Progenitor cell of endocrine pancreas (in vitro differentiated cells): ENCODE measurements around the gene CACHD1. TPM values are rescaled to one million over a fixed set of nuclear protein-coding genes. Genes with fewer than 3 reads are reported as not detected.

Source experiments
- DNase-seq: peaks from one replicate; pipeline ENCODE4 v3.0.0; 2021; ENCODE audit warnings: low spot score; ENCODE audit not compliant: unreplicated experiment
- H3K27ac Mint-ChIP-seq: 2 replicates; pipeline ENCODE4 v1.8.0; 2021; ENCODE audit warnings: mild to moderate bottlenecking, moderate library complexity, mixed read lengths
- H3K27me3 Mint-ChIP-seq: 2 replicates; pipeline ENCODE4 v1.8.0; 2021; ENCODE audit warnings: mixed read lengths
- H3K36me3 Mint-ChIP-seq: 2 replicates; pipeline ENCODE4 v1.8.0; 2022; ENCODE audit warnings: mixed read lengths; ENCODE audit not compliant: insufficient read depth
- H3K4me1 Mint-ChIP-seq: 2 replicates; pipeline ENCODE4 v1.8.0; 2021; ENCODE audit warnings: low read depth, mixed read lengths
- H3K4me3 Mint-ChIP-seq: 2 replicates; pipeline ENCODE4 v1.8.0; 2021; ENCODE audit warnings: low read depth, mild to moderate bottlenecking, moderate library complexity, mixed read lengths
- H3K9me3 Mint-ChIP-seq: 2 replicates; pipeline ENCODE4 v1.8.0; 2021; ENCODE audit warnings: low read depth, mixed read lengths
- CTCF ChIP-seq: fragments of 200-600 bp; sonication (generic); IDR thresholded peaks from one replicate; pipeline ENCODE4 v1.5.0; 2021; ENCODE audit warnings: antibody characterized with exemption, mild to moderate bottlenecking; ENCODE audit not compliant: unreplicated experiment
- total RNA-seq: library from RNA; stranded (reverse); gene quantifications from 2 replicates; pipeline ENCODE4 v1.2.1, GENCODE V29; 2021

The CACHD1 gene
- total RNA-seq, 1 donor from 2014 or later: 36.0 TPM

DNA sequence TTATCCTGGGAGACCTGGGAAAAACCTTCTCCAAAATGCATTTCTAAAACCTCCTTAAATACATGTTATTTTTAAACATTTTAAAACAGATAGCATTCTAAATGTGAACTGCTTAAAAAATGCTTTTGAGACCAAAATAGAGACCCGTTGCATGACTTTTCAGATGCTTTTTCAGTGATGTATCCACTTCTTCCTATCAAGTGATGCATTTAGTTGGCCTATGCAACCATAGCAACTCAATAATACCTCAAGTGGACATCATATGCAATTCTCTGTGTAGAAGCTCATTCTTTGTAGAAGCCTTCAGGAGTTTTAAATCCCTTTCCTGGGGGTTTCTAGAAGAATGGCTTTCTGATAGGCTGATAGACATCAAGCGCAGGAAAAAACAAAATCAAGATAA is 180.5 kb downstream of the CACHD1 start:
- TF ChIP-seq CTCF: no peak
- H3K9me3 Mint-ChIP-seq: no peaks in the 10 kb centered on the region
- H3K4me3 Mint-ChIP-seq: no peak overlapping the region
- no peaks in the 10 kb centered on the region for H3K27me3 Mint-ChIP-seq
- DNase-seq: no peak
- no peak overlapping the region for H3K27ac Mint-ChIP-seq
- H3K36me3 Mint-ChIP-seq: peaks cover 28% of the 10 kb centered on the region
- no peaks in the 10 kb centered on the region for H3K4me1 Mint-ChIP-seq

- Mint-ChIP-seq H3K9me3 (no peaks in the 10 kb centered on the region), H3K4me1 (no peaks in the 10 kb centered on the region), H3K27ac (no peak overlapping the region), H3K27me3 (no peaks in the 10 kb centered on the region), H3K36me3 (peaks cover 28% of the 10 kb centered on the region), H3K4me3 (no peak overlapping the region)
- no peak for DNase-seq
- no peak for TF ChIP-seq CTCF
Observed at GRCh38 chr1:64651841-64652240, 181.9 kb downstream of the CACHD1 start.

- TF ChIP-seq CTCF: no peak
- Mint-ChIP-seq H3K4me3 (no peak overlapping the region), H3K4me1 (no peaks in the 10 kb centered on the region), H3K27me3 (no peaks in the 10 kb centered on the region), H3K27ac (no peak overlapping the region), H3K36me3 (peaks cover 27% of the 10 kb centered on the region), H3K9me3 (no peaks in the 10 kb centered on the region)
- no peak for DNase-seq
Observed at GRCh38 chr1:64653466-64653865, 183.5 kb downstream of the CACHD1 start.

- H3K27ac Mint-ChIP-seq: no peak overlapping the region
- DNase-seq: no peak
- H3K27me3 Mint-ChIP-seq: no peaks in the 10 kb centered on the region
- TF ChIP-seq CTCF: no peak
- no peak overlapping the region for H3K4me3 Mint-ChIP-seq
- H3K36me3 Mint-ChIP-seq: peaks cover 33% of the 10 kb centered on the region
- H3K4me1 Mint-ChIP-seq: no peaks in the 10 kb centered on the region
- no peaks in the 10 kb centered on the region for H3K9me3 Mint-ChIP-seq
Observed at GRCh38 chr1:64654519-64655341, 184.8 kb downstream of the CACHD1 start.

DNA sequence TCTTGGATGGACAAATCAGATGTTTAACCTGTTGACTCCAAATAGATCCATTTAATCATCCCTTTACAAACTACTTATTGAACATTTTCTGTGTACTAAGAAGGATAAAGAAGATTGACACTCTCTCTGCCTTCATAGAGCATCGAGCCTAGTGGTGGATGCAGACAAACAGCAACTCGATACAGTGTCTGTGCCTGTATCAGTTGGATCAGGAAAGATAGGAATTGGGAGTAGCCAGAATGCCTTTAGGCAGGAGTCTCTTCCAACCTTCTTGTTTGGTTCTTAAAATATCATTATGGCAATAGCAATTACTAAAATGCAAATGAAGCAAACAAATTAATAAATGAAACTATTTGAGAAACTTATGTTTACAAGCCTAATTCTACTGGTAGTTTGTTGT is 185.9 kb downstream of the CACHD1 start:
- no peak overlapping the region for H3K27ac Mint-ChIP-seq
- H3K27me3 Mint-ChIP-seq: no peaks in the 10 kb centered on the region
- H3K36me3 Mint-ChIP-seq: peaks cover 34% of the 10 kb centered on the region
- H3K4me3 Mint-ChIP-seq: no peak overlapping the region
- no peaks in the 10 kb centered on the region for H3K9me3 Mint-ChIP-seq
- H3K4me1 Mint-ChIP-seq: no peaks in the 10 kb centered on the region
- DNase-seq: no peak
- TF ChIP-seq CTCF: no peak
